HG03175 (cell line): ENCODE data around the gene RPN1.
"Not testable (repeated sequence)": the region's sequence is repeated elsewhere in the genome, so short reads cannot be mapped to it uniquely, and the experiment has no call there.

ENCODE experiments used
- ATAC-seq: cut with Tn5 transposase; IDR thresholded peaks from one replicate; pipeline ENCODE4 v1.9.1; 2021; ENCODE audit warnings: mild to moderate bottlenecking, moderate library complexity; ENCODE audit not compliant: unreplicated experiment

RPN1 gene

DNA sequence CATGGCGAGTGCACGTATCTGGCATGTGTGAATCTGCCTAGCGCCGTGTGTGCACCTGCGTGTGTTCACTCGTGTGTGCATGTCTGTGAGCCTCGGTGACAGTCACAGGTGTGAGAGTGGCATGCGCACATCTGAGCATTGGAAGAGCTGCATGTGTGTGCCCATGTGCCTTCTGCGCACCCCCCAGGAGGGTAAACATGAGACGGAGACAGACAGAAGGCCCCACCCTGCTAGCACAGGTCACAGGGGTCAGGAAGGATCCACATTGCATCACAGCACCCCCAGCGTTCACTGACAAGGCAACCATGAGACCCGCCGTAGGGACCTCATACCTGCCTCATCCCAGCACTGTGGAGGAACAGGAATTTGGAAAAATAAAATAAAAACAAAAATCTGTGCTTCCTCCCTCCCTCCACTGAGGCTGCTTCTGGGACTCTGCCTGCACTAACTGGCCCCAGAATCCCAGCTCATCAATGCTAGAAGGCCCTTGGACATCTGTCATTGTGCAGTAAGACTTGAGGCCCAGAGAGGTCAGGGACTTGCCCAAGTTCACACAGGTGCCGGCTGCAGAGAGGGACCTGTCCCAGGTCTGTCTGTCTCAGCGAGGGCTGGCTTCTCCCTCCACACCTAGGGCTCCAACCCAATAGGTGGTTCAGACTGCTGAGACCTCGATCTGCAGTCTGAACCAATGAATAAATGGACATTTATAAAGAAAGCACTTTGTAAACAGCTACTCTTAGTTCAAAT lies 37.4 kb downstream of the RPN1 start:
- no peak for ATAC-seq

DNA sequence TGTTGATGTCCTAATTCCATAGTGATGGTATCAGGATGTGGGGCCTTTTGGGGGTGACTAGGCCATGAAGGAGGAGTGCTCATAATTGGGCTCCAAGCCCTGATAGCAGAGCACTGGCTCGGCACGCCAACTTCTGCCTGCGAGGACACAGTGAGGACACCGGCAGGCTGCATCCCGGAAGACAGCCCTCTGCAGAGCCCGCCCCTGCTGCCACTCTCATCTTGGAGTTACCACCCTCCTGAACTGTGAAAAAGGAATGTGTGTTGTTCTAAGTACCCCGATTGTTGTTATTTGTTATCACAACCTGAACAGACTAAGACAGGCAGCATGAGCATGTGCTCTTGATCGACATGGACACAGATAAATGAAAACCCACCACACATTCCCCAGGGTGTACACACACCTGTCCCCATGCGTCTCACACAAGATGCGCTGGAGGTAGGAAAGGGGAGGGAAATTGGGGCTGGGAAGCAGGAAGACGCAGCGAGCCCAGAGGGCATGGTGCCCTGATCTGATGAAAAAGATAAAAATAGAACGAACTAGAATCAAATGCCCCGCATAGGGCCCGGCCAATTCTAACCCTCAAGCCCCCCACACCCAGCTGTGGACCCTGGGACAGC lies 40.1 kb downstream of the RPN1 start:
- no peak for ATAC-seq

DNA sequence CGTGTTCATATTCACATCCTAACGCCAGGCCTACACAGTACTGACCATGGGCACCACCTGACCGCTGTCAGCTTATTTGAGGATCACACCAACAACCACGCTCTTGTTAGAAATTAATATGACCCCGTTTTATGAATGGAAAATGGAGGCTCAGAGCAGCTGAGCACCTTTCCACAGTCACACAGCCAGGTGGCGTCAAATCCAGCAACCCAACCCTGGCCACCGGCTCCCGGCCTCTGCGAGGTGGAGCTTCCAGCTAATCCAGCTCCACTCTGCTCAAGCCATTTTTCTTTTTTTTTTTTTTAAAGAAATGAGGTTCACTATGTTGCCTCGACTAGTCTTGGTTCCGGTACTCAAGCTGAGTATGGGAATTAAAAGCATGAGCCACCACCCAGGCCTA lies 41.3 kb downstream of the RPN1 start:
- no peak for ATAC-seq

DNA sequence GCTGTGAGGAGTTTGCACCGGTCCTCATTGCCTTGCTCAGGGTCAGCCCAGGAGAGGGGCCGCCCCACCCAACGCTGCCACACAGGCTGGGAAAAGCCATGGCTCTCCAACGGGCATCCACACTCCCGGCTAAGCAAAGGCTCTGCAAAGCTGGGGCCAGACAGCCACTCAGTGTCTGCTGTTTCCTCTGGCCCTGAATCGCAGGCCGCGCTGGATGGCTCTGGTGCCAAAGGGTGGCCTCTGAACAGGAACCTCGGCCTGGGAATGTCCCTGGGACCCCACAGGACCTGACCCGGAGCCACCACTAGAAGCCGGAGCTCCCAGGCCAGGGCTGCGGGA lies 42.9 kb downstream of the RPN1 start:
- ATAC-seq, result no peak

DNA sequence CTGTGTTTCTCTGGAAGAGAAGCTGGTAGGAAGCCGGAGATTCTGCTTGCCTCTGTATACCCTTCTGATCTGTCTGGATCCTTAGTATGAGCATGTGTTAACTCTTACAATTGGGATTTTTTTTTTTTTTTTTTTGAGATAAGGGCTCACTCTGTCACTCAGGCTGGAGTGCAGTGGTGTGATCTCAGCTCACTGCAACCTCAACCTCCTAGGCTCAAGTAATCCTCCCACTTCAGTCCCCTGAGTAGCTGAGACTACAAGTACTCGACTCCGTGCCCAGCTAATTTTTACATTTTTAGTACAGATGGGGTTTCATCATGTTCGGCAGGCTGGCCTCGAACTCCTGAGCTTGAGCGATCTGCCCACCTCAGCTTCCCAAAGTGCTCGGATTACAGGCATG lies 44.5 kb downstream of the RPN1 start:
- no peak for ATAC-seq

DNA sequence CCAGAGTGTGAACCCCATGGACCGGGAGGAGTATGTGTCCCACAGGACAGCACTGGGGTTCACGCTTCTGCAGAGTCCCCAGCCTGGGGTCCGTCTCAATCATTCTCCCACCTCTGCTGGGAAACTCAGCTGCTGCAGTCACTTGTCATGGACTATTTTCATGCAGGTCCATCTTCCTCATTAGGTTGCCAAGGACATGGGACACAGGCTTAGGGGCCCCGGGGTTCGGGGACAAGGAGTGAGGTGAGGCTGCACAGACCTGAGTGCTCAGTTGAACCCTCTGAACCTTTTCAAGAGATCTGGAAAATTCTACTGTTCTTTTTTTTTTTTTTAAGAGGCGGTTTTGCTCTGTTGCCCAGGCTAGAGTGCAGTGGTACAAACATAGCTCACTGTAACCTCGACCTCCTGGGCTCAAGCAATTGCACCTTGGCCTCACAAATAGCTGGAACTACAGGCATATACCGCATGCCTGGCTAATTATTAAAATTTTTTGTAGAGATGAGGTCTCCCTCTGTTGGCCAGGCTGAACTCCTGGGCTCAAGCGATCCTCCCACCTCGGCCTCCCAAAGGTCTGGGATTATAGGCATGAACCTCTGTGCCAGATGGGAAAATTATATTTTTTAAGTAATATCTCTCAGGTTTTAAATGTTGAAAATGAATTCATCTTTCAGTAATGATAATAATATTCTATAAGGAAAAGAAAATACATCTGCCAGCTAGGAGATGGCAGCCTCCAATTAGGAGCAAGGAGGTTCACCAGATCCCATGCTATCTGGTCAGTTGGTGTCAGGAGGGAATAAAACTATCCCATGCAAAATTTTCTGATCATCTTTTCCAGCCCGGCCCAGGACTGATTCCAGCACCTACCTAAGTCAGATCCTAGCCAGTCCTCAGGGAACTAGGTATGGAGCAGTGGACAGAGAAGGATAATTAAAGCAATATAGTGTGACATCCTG lies 45.2 kb downstream of the RPN1 start:
- ATAC-seq, result no peak

DNA sequence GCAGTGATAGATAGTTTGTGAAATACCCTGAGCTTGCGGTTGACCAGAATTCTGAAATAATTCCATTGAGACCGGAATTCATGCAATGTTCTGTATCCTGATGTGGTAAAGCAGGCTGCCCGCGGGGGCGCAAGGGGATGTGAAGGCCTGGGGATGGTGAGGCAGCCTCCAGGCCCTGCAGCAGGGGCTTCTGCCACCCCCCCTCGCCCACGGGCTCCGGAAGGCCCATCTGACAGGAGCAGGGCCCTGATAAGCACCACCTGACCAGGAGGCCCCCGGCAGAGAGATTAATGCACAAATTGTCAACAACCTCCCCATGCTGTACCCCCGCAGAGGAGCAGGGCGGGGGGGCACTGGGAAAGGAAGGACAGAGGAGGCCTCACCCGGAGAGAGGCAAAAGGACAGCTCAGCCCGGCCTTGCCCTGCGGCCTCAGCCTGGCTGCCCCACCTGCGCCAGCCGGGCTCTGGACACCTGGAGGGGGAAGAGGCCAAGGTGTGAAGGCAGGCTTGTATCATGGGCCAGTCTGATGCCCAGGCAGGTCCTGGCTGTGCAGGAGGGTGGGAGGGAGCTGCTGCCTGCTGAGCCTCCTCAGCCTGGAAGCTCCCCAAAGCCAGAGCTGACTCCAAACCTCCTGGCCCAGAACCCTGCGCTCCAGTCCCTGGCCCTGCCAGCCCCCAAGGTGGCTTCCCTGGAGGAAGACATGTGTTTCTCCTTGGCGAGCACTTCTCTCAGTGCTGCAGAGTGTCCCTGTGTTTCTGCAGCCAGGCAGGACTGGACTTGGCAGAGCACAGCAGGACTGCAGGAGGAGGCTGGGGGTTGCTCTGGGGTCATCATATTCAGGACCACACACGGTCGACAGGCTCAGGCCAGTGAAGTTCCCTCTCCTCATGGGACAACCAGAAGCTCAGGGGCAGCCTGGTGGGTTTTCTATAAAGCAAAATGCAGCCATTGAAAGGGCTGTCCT lies 46.5 kb downstream of the RPN1 start:
- no peak for ATAC-seq

DNA sequence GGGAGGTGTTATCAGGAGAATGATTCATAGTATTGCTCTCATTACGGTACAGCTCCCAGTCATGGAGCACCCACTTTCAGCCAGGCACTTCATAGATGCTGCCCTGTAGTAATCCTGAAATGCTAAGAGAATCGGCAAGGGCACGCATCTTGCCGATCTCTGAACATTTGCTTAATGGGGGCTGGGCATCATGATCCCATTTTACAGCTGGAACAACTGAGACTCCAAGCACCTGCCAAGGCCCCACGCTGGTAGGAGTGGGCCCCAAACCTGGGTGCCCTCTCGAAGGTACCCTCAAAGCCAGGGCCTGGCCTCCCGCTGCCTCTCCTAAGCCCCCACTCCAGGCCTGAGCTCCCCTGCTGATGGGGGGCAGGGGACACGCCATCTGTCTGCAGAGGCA lies 47.3 kb downstream of the RPN1 start:
- ATAC-seq, result no peak

DNA sequence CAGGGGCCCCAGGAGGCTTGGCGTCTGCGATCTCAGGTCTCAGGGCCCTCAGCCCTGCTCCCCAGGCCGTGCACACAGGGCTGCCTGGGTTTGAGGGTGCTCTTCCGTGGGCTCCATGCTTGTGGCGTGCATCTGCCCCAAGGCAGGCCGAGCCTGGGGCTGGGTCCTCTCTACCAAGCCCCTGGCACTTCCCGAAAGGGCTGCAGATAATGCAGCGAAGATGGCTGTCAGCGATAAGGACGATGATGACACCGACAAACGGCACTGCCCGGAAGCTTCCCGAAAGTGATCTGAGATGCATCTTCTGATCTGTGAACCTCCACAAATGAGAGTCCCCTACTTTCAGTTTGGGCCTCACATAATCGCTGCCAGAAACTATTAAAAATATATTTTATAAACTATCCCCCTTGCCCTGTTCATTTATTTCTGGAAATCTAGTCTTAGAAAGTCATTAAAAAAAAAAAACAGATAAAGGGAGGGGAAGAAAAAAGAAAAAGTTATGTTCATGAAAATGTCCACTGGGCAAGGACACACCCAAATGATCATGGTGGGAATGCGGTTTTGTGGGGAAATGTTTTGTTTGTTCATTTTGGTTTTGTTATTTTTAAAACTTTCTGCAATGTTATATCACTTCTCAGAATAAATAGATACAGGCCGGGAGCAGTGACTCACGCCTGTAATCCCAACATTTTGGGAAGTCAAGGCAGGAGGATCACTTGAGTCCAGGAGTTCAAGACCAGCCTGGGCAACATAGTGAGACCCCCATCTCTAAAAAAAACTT lies 51.5 kb downstream of the RPN1 start:
- ATAC-seq, result no peak

DNA sequence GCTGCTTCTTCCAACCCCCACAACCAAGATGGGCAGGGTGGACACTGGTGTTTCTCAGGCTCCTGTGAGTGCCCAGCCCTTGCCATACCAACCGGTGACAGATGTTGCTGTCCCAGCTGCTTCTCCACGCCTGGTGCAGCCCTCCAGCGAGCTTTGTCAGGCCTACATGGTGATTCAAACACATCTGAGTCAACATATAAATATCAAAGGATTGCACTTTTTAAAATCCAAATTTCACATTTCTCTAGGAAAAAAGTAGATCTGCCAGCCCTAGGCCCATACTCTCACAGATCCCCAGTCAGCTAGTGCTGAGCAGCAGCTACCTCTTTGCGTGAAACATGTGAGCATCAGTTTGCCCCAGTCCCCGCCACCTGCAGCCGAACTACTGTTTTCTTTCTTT lies 52.7 kb downstream of the RPN1 start:
- ATAC-seq, result no peak

DNA sequence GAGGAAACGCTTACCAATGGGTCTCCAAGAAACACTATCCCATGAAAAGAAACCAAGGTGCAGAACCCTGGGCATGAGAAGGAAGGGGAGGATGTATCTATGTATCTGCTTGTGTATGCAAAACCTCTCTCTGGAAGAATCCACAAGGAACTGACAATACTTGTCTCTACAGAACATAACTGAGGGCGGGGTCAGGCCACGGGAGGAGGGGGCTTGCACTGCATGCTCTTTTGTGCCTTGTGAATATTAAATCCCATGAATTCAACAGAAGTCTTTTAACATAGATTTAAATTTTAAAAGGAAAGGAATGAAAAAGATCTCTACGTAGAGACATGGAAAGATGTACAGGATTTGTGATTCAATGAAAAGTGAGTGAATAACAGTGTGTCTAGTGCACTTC lies 57.8 kb downstream of the RPN1 start:
- no peak for ATAC-seq

DNA sequence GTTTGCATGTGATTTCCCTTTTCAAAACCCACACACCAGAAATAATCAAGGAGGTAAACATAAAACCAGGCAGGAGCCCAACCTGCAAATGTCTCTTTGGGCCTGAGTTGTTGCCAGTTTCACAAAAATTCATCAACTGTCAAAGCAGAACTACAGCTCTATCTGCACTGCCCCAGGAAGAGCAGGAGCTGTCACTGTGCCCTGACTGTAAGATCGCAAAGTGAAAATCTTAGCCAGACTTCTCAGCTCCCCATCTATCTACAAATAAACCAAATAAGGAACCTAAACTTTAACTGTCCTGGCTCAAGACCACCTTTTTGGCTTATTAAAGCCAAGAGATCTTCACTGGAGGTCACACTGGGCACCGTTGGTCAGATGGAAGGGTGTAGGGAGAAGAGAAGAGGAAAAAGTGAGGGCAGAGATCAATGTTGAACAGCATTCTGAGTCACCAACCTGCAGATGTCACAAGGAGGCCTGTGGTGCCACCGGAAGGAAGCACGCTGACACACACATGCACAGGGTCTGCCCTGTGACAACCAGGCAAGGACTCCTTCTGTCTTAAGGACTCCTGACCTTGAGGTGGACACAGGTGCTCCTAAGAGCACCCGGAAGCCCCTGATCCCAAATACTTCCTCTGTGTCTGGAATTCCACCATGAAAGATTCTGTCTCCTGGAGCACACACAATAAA lies 58.7 kb downstream of the RPN1 start:
- ATAC-seq, result no peak

DNA sequence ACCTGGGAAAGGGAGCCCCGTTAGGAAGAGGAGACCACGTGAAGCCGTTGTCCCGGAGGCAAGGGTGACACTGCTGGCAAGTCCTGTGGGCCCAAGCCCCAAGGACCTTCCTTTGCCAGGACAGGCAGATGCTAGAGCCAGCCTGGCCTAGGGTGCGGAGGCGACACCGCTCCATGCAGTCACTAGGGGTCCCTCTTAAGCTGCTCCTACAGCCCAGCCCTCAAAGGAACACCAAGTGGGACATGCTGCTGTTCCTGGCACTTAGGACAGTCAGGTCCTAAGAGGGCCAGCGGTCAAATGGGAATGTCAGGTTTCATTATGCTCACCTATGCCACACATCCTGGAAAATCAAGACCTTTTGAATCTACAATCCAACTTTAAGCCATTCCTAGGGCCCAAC lies 59.7 kb downstream of the RPN1 start:
- no peak for ATAC-seq

DNA sequence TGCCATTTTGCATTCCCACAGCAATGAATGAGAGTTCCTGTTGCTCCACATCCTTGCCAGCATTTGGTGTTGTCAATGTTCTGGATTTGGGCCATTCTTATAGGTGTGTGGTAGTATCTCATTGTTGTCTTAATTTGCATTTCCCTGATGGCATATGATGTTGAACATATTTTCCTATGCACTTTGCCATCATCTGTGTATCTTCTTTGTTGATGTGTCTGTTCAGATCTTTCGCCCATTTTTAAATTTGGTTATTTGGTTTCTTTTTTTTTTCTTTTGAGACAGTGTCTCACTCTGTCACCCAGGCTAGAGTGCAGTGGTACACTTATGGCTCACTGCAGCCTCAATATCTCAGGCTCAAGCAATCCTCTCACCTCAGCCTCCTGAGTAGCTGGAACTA lies 60.6 kb downstream of the RPN1 start:
- not testable (repeated sequence) for ATAC-seq

DNA sequence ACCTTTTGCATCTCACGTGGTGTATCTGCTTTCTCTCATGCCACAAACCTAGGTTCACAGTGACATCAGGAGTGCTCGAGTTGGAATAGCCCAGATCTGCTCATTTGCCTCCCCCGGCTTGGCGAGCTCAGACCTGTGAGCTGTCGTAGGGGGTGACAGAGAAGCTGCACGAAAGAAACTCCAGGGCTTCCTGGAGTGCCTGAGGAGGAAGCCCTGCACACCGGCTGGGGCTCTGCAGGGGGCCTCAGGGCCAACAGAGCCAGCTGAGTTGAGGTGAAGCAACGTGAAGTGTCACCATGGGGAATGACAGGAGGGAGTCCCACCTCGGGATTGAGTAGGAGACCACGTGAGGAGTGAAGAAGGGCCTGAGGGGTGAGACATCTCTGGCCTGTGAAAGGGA lies 62.5 kb downstream of the RPN1 start:
- ATAC-seq, result no peak

DNA sequence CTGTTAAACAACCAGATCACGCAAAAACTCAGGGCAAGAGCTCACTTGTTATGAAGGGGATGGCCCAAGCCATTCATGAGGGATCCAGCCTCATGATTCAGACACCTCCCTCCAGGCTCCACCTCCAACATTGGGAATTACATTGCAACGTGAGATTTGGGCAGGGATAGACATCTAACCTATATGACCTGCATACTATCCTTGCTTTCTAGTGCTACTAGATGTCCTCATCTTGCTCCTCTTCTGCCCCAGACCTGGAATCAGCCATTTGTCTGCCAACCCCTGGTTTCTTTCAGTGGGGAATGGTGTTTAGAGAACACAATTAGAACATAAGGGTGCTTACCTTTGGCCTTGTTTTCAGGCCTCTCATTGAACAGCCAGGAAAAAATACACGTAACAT lies 63.2 kb downstream of the RPN1 start:
- no peak for ATAC-seq

DNA sequence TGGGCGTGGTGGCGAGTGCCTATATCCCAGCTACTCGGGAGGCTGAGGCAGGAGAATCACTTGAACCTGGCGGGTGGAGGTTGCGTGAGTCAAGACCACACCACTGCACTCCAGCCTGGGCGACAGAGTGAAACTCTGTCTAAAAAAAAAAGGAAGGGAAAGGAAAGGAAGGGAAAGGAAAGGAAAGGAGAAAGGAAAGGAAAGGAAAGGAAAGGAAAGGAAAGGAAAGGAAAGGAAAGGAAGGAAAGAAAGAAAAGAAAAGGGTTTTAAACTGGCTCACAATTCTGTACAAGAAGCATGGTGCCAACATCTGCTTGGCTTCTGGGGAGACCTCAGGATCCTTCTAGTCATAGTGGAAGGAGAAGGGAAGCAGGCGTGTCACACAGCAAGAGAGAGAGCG lies 63.7 kb downstream of the RPN1 start:
- not testable (repeated sequence) for ATAC-seq

DNA sequence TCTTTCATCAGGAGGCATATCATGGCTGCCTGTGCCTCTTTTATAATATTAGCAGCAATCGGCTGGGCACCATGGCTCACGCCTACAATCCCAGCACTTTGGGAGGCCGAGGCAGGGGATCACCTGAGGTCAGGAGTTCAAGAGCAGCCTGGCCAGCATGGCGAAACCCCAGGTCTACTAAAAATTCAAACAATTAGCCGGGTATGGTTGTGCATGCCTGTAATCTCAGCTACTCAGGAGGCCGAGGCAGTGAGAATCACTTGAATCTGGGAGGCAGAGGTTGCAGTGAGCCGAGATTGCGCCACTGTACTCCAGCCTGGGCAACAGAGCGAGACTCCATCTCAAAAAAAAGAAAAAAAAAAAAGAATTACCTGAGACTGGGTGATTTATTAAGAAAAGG lies 64.2 kb downstream of the RPN1 start:
- ATAC-seq, result not testable (repeated sequence)

DNA sequence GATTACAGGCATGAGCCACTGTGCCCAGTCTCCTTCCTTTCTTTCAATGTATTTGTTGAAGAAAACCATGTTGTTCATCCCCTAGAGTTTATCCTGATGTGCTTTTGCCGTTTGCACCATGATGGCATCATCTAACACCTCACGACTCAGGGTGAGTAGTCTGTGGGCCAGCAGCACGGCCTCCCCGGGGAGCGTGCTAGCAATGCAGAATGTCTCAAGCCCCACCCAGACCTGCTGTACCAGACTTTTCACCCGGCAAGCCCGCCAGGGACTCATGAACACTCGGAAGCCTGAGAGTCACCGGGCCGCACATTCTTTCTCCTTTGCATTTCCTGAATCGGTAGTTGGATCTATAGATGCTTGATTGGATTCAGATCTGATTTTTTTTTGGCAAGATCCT lies 64.6 kb downstream of the RPN1 start:
- ATAC-seq, result no peak
